Pancreas (tissue), 10 donors: ENCODE measurements around the gene NLRX1. TPM values are rescaled to one million over a fixed set of nuclear protein-coding genes. Genes with fewer than 3 reads are reported as not detected.
A peak's percentile ranks its signal among the peaks of the same experiment; 100 is the strongest.

ENCODE experiments used
- ATAC-seq, 4 donors: fragments of 200-7000 bp; cut with Tn5 transposase; one replicate each; pipeline versions ENCODE4 v1.8.0 to v1.9.1; 2020; ENCODE audit warnings: mild to moderate bottlenecking in 4 of 4, moderate library complexity in 4 of 4
- DNase-seq, 6 donors: peaks; one replicate each; pipeline ENCODE4 v3.0.0-alpha.2; 2020
- FAIRE-seq: peaks from 2 replicates; lab custom pipeline; 2012; peaks lifted over from hg19 to GRCh38; lab: Jason Lieb, UNC
- H3K27ac ChIP-seq, 4 donors: fragments of 200-600 bp; sonication (generic); 1 replicate in 3 of 4; 2 replicates in 1 of 4; pipeline versions ENCODE4 v1.5.0 to v1.8.0; 2020
- H3K27me3 ChIP-seq, 4 donors: fragments of 200-600 bp; one replicate each; pipeline ENCODE4 v1.8.0; 2021
- H3K36me3 ChIP-seq, 3 donors: fragments of 200-600 bp; sonication (generic) in 1 of 3; one replicate each; pipeline versions ENCODE4 v1.5.0 to v1.8.0; 2020 to 2021
- H3K4me1 ChIP-seq, 3 donors: fragments of 200-600 bp; one replicate each; pipeline ENCODE4 v1.8.0; 2021
- H3K4me3 ChIP-seq, 4 donors: fragments of 200-600 bp; sonication (generic) in 2 of 4; one replicate each; pipeline versions ENCODE4 v1.5.0 to v1.8.0; 2020 to 2021
- H3K9me3 ChIP-seq, 4 donors: fragments of 200-600 bp; one replicate each; pipeline ENCODE4 v1.8.0; 2021
- WGBS, 2 donors: extraction: QIAGEN DNeasy Blood & Tissue Kit; methylation state at CpG; one replicate each; pipeline ENCODE4 v1.1.7; 2013; 5-methylcytosine and 5-hydroxymethylcytosine counted together
- intact Hi-C, 3 donors: fragments of 100-400 bp; cut with DNase I; formaldehyde crosslinking; loops; one replicate each; pipeline versions ENCODE4 v1.11.1 to v1.14.2; 2022
- polyA plus RNA-seq, 2 donors: library from polyadenylated mRNA; stranded (reverse); fragments of 200-250 nt; gene quantifications; one replicate each; pipeline ENCODE4 v1.2.3, GENCODE V29; 2013
- total RNA-seq, 6 donors: library from RNA; stranded (reverse); fragmentation: NEBNext Ultra II Directional in 4 of 6; extraction: Animal tissue kit (Norgen Biotek cat#: 25700) in 4 of 6; gene quantifications; one replicate each; pipeline versions ENCODE4 v1.2.1 to v1.2.4, GENCODE V29; 2021 to 2023
- TF ChIP-seq, protein P1 (sequence below), 4 donors: fragments of 200-600 bp; sonication (generic) in 3 of 4; IDR thresholded peaks; one replicate each; pipeline versions ENCODE4 v1.5.0 to v1.8.0; 2021; ENCODE audit warnings: antibody characterized with exemption in 4 of 4
- donor health status: healthy with polysubstance abuse.
- donor health status: DM: no; HTN: no; CAD: no; lungs with moderate emphysema.
- donor health status: DM: no; HTN: no; CAD: no.
- donor health status: control.
- donor health status: control.
- donor health status: Bipolar disorder and iron deficiency.
- donor health status: DM: yes; HTN: yes; CAD: no.
- donor health status: DM: no; HTN: no; CAD: no.
- donor health status: DM: no; HTN: no; CAD: no.
- donor health status: DM: yes; HTN: yes; CAD: no.

The NLRX1 gene
- total and polyA plus RNA-seq, 8 donors = 6.5 to 12.6 (median 7.5) TPM

DNA sequence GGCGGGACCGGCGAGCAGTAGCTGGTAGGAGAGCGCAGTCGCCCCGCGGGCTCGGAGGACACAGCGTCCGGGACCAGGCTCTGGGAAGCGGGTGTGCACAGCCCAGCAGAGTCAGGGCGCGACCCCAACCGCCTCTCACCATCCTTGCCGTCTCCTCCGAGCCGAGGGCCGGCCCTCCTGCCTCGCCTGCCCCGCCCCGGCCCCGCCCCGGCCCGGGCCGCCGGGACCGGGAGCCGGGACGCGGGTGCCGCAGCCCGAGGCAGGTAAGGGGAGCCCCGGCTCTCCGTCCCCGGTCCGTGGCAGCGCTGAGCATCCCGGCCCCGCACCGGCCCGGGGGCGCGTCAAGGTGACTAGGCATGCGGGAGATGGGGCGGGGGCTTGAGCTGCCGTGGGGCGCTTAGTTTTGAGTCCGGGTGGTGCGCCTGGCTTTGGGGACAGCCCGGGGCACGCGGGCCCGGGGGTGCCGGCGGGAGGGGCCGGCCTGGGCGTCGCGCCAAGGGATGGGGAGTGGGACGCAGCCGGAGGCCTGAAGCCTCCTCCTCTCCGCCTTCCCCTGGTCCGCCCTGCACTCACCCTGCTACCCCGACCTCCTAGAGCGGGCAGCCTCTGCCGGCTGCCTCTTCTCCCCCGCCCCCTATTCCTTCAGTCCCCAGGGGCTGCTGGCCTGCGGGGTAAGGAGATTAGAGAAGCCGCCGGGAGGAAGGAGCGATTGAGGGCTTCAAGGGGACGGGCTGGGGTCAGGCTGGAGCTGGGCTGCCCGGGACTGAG is 19.3 kb upstream of the NLRX1 start, which contains the start of gene ABCG4:
Gene ABCG4, plus strand, starts transcription at position 35 of the 768 bp plus-strand sequence. CDS start 914 bp downstream, outside the sequence.
- Histone ChIP-seq H3K27ac (no peak within 1 kb of the TSS), H3K27me3 (peaks cover 0 to 3% (median 0%) of the 10 kb centered on the region in 4 donors), H3K4me3 (peak within 1 kb of the TSS; percentile 38 to 65 (median 47)), H3K9me3 (no peaks in the 10 kb centered on the region), H3K36me3 (no peaks in the 10 kb centered on the region), H3K4me1 (no peaks in the 10 kb centered on the region)
- peak; percentile 32 to 74 (median 57) for ATAC-seq
- DNase-seq = peak in 2 of 6 donors; percentile 72 to 73
- intact Hi-C loops = no loop called here
- TF ChIP-seq, protein P1, sequence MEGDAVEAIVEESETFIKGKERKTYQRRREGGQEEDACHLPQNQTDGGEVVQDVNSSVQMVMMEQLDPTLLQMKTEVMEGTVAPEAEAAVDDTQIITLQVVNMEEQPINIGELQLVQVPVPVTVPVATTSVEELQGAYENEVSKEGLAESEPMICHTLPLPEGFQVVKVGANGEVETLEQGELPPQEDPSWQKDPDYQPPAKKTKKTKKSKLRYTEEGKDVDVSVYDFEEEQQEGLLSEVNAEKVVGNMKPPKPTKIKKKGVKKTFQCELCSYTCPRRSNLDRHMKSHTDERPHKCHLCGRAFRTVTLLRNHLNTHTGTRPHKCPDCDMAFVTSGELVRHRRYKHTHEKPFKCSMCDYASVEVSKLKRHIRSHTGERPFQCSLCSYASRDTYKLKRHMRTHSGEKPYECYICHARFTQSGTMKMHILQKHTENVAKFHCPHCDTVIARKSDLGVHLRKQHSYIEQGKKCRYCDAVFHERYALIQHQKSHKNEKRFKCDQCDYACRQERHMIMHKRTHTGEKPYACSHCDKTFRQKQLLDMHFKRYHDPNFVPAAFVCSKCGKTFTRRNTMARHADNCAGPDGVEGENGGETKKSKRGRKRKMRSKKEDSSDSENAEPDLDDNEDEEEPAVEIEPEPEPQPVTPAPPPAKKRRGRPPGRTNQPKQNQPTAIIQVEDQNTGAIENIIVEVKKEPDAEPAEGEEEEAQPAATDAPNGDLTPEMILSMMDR (IDR thresholded peaks at IDR 0.05) = no peak
- WGBS, 2 donors = 1% methylated on average over 34 to 73 of the region's 73 CpGs
- FAIRE-seq = no peak

DNA sequence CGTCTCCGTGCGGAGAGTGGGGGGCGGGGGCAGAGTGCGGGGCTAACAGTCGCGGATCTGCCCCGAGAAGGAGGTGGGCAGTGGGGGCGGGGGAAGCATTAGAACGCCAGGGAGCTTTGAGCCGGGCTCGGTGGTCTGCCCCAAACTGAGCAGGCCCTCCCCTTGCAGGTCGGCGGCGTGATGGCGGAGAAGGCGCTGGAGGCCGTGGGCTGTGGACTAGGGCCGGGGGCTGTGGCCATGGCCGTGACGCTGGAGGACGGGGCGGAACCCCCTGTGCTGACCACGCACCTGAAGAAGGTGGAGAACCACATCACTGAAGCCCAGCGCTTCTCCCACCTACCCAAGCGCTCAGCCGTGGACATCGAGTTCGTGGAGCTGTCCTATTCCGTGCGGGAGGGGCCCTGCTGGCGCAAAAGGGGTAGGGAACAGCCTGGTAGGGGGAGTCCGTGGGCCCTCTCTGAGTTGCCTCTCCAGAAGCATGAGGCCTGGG is 18.7 kb upstream of the NLRX1 start:
- Histone ChIP-seq H3K9me3 (no peaks in the 10 kb centered on the region), H3K27me3 (peaks cover 0 to 3% (median 0%) of the 10 kb centered on the region in 4 donors), H3K36me3 (no peaks in the 10 kb centered on the region), H3K4me3 (peak overlapping the region in 3 of 4 donors; percentile 38 to 65 (median 48)), H3K4me1 (no peaks in the 10 kb centered on the region), H3K27ac (no peak overlapping the region)
- TF ChIP-seq, protein P1 (IDR thresholded peaks at IDR 0.05) = no peak
- intact Hi-C loops = no loop called here
- DNase-seq = peak in 1 of 6 donors; percentile 64
- no peak for ATAC-seq
- FAIRE-seq = no peak
- WGBS, 2 donors = 39 to 42% methylated on average over 30 to 33 of the region's 33 CpGs

DNA sequence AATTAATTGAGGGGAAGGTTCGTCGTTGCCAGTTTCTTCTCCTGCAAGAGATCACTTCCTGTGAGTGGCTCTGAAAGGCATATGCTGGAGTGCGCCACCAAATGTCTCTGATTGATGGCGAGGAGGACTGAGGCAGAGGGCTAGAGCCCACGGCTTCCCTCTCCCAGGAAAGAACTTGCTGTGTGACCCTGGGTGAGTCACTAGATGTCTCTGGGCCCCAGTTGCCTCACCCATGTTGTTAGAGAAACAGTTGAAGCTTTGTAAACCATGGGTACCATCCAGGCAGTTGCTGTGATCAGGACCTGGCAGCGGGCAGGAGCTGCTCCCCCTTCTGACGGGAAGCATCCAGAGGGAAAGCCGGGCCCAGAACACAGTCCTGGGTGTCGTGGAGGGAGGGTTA is 16.5 kb upstream of the NLRX1 start:
- Histone ChIP-seq H3K4me3 (no peak overlapping the region), H3K9me3 (no peaks in the 10 kb centered on the region), H3K4me1 (no peaks in the 10 kb centered on the region), H3K36me3 (no peaks in the 10 kb centered on the region), H3K27me3 (peaks cover 0 to 3% (median 0%) of the 10 kb centered on the region in 4 donors), H3K27ac (no peak overlapping the region)
- 81 to 82% methylated on average over 9 of the region's 9 CpGs for WGBS, 2 donors
- ATAC-seq (no peak), FAIRE-seq (no peak), DNase-seq (no peak)
- intact Hi-C loops = no loop called here
- TF ChIP-seq, protein P1 (IDR thresholded peaks at IDR 0.05) = no peak

DNA sequence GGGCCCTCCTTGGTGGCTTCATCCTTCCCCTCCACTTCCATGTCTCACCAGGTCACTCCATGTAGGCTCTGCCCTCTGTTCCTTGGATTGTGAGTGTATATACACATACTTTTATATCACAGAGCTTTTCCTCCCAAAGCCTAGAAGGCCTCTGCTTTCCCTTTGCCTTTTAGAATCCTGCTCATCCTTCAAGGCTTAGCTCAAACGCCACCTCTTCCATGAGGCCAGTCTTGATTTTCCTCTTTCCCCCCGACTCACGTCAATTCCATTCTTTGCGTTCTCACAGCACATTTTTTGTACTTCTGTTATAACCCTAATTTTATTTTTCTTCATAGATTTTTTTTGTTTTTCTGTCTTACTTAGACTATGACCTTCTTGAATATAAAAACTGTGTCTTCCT is 15.9 kb upstream of the NLRX1 start:
- H3K27me3 ChIP-seq = peaks cover 0 to 3% (median 0%) of the 10 kb centered on the region in 4 donors
- H3K4me3 ChIP-seq = no peak overlapping the region
- no peak for DNase-seq
- no peak for ATAC-seq
- TF ChIP-seq, protein P1 (IDR thresholded peaks at IDR 0.05) = no peak
- no peaks in the 10 kb centered on the region for H3K4me1 ChIP-seq
- FAIRE-seq = no peak
- H3K36me3 ChIP-seq = no peaks in the 10 kb centered on the region
- 72 to 91% methylated on average over 4 of the region's 4 CpGs for WGBS, 2 donors
- no peaks in the 10 kb centered on the region for H3K9me3 ChIP-seq
- intact Hi-C loops = no loop called here
- no peak overlapping the region for H3K27ac ChIP-seq
